GM21786 (cell line): ENCODE measurements around the gene PRTN3.

Experiments used
- ATAC-seq: cut with Tn5 transposase; IDR thresholded peaks from one replicate; pipeline ENCODE4 v1.9.1; 2021; ENCODE audit not compliant: unreplicated experiment

Gene PRTN3

DNA sequence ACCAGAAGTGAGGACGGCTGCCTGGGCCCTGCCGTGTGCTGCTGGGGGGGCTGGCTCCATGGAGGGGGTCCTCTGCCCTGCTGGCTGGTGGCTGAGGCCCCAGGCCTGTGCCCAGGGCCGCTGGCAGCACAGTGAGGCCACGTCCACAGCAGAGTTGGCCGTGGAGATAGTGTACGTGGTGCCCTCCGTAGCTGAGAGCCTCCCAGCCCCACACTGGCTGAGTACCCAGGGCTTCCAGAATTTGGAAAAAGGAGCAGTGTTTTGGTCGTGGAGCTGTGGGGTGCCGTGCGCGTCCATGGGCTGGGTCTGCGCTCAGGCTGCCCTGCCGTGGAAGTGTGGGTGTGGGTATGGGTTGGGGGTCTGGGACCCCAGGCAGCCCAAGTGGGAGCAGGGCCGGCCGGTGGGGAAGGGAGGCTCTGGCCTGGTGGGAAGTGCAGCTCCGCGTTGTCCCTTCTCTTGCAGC, 37.7 kb upstream of the PRTN3 start:
- no peak for ATAC-seq

GRCh38 chr19:803686-804418, 36.9 kb upstream of the PRTN3 start:
- no peak for ATAC-seq

DNA sequence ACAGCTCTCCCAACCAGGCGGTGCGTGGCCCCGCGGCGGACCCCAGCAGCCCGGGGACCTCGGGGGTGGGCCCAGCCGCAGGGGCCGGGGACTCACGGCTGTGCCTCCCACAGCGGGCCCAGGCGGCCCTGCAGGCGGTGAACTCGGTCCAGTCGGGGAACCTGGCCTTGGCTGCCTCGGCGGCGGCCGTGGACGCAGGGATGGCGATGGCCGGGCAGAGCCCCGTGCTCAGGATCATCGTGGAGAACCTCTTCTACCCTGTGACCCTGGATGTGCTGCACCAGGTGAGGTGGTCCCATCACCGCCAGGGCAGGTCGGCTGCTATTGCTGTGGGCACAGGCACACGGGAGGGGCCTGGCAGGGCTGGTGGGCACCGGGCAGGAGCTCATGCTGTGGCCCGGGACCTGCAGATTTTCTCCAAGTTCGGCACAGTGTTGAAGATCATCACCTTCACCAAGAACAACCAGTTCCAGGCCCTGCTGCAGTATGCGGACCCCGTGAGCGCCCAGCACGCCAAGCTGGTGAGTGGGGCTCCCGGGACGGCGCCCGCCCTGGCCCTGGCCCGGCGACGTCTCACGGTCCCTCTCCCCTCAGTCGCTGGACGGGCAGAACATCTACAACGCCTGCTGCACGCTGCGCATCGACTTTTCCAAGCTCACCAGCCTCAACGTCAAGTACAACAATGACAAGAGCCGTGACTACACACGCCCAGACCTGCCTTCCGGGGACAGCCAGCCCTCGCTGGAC, 36.2 kb upstream of the PRTN3 start:
- no peak for ATAC-seq

GRCh38 chr19:805166-805551, 35.6 kb upstream of the PRTN3 start:
- ATAC-seq, result no peak

DNA sequence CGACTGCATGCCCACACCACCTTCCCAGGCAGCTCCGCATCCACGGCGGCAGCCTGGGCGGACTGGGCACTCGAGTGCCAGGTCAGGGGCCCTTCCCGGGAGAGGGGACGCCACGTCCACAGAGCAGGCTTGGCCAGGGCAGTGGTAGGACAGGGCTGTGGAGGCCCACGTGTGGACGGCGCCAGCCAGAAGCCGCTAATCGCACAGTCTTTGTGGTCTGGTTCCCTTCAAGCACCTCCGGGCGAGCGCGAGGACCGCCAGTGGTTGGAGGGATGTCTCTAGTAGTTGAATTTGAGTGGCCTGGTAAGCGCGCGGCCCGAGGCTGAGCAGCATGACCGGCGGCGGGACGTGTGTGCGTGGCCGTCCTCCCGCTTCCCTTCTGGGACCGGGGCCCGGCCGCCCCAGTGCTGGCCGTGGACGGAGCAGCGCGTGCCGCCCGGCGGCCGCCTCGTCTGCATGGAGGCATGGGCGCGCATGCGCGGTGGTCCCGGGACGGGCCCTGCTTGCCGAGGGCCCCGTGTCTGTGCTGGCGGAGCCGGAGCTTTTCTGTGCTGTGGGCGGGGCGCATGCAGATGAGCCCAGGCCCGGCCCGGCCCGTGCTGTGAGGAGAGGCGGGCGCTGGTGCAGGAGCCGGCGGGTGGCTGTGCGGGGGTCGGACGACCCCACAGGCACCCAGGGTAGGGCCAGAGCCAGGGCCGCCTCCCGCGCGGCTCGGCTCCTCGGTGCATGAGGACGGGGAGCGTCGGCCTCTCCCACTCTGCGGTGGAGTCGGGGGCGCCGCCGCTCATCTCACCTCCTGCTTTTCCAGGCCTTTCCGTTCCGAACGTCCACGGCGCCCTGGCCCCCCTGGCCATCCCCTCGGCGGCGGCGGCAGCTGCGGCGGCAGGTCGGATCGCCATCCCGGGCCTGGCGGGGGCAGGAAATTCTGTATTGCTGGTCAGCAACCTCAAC, 34.9 kb upstream of the PRTN3 start:
- ATAC-seq, result no peak

DNA sequence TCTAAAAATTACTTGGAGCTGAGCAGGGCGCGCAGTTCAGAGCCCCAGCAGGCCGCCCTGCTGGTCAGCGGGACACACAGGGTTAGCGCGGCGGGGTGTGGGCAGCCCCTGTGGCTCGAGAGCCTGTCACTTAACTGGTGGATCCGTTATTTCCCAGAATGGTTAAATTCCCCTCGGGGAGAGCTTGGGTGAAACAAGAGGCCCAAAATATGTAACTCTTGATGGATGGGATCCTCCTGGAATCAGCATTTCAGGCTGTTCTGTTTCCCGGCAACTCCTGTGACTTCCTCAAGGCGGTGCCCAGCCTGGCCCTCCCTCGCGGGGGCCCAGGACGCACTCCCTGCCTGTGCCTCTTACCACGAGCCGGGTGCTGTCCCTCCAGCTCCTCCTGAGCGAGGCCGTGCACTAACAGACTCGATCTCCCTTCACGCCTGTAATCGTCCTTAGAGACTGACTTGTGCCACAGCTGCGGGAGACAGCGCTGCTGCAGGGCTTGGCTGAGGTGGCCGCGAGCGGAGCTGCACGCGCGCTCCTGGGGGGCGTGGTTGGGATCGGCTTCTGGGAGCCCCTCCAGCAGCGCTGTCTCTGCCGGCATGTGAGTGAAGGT, 33.9 kb upstream of the PRTN3 start:
- no peak for ATAC-seq

GRCh38 chr19:807627-808422, 33.0 kb upstream of the PRTN3 start:
- no peak for ATAC-seq

DNA sequence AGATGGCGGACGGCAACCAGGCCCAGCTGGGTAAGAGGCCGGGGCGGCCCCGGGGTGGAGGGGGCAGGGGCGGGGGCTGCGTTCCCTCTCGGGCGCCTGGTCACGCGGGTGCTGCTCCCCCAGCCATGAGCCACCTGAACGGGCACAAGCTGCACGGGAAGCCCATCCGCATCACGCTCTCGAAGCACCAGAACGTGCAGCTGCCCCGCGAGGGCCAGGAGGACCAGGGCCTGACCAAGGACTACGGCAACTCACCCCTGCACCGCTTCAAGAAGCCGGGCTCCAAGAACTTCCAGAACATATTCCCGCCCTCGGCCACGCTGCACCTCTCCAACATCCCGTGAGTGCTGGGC, 32.4 kb upstream of the PRTN3 start:
- no peak for ATAC-seq

DNA sequence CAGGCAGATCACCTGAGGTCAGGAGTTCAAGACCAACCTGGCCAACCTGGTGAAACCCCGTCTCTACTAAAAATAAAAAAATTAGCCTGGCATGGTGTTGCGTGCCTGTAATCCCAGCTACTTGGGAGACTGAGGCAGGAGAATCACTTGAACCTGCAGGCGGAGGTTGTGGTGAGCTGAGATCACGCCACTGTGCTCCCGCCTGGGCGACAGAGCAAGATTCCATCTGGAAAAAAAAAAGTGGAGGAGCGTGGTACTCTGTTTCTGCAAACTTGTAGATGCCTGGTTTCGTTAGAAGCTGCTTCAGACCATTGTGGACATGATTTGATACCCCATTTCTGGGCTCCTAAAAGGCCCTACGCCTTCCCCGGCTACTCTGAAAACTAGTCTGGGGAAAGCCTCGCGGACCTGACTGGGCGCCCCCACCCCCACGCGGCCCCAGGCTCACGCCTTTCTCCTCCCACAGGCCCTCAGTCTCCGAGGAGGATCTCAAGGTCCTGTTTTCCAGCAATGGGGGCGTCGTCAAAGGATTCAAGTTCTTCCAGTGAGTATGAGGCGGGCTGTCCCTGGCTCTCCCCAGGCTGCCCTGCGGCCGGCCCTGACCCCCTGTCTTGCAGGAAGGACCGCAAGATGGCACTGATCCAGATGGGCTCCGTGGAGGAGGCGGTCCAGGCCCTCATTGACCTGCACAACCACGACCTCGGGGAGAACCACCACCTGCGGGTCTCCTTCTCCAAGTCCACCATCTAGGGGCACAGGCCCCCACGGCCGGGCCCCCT, 30.5 kb upstream of the PRTN3 start:
- no peak for ATAC-seq

- ATAC-seq, result no peak
Measured at GRCh38 chr19:810883-811489, 29.8 kb upstream of the PRTN3 start.

GRCh38 chr19:811506-812048, 29.2 kb upstream of the PRTN3 start:
- no peak for ATAC-seq

GRCh38 chr19:812049-812746, 28.6 kb upstream of the PRTN3 start:
- ATAC-seq, result no peak

- ATAC-seq, result no peak
Measured at GRCh38 chr19:812747-813218, 28.0 kb upstream of the PRTN3 start.

DNA sequence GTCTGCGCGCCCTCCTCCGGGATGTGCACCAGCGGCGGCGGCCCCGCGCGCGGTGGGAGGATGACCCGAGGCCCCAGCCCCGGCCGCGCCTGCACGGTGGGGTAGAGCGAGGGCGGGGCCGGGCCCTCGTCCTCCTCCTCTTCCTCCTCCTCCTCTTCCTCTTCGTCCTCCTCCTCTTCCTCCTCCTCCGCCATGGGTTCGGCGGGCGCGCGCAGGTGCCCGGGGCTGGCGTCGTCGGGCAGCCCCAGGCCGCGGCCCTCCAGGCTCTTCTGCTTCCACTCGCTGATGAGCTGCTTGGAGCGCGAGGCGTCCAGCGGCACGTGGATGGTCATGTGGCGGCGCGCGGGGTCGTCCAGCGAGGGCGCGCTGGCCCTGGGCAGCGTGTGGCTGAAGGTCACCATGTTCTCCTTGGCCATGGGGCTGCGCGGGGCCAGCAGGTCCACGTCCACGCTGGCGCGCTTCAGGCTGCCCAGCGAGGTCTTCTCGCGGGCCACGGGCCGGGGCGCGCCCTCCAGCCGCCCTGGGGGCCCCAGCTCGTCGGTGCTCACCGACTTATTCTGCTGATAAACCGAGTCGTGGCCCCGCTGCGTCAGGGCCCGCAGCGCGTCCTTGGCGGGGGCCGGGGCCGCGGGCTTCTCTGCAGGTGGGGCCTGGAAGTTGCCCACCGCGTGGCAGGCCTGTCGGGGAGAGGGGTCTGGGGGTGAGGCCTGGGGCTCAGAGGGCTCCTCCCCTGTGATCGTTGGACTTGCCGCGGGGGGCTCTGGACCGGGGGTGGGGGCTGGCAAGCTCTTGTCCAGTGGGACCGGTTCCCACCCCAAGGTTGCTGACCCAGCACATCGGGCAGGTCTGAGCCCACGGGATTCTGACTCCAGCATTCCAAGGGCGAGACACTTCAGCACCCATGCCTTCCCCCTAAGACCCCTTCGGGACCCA, 27.3 kb upstream of the PRTN3 start:
- no peak for ATAC-seq

DNA sequence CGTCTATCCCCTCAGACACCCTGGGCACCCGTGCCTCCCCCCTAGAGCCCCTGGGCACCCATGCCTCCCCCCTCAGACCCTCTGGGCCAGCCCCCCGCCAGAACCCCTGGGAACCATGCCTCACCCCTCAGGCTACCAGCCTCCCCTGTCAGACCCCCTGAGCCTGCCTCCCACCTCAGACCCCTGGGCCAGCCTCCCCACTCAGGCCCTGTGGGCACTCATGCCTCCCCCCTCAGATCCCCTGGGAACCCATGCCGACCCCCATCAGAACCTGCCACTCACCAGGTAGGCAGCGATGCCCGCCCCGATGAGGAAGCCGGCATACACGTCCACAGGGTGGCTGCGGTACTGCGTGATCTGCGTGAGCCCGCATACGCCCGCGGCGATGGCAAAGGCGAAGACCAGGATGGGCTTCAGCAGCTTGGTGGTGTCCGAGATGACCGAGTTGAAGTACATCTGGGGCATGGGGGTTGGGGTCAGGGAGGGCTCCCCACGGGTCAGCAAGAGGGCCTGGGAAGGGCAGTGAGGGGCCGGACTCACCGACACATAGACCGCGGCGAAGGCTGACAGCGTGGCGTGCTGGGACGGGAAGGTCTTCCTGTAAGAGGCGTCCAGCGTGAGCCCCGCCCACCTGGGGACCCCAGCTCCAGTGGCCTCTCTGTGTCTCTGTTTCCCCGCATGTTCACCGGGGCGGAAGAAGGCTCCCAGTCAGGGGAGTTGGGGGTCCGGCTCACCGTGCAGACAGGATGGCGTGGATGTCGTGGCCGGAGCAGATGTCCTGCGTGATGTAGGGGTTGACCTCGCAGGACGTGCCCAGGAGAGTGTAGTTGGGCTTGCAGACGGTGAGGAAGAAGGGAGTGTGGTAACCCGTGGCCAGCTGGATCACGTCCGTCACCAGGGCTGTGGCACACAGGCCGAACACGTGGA, 26.4 kb upstream of the PRTN3 start:
- no peak for ATAC-seq
